ENCODE data around the gene E2F1. TPM values are rescaled to one million over a fixed set of nuclear protein-coding genes. Genes with fewer than 3 reads are reported as not detected.
"Not testable (repeated sequence)": the region's sequence is repeated elsewhere in the genome, so short reads cannot be mapped to it uniquely, and the experiment has no call there.

E2F1 gene
- total and polyA plus RNA-seq, 4 donors = 3.4 to 11.4 (median 10.3) TPM

- H3K9me3 ChIP-seq (ENCODE audit: control insufficient read depth, insufficient read depth, low read length); H3K4me3 ChIP-seq (ENCODE audit: low read depth, low read length); DNase-seq (ENCODE audit: low read depth in 4 of 6, low spot score in 6 of 6); H3K27me3 ChIP-seq (ENCODE audit: control insufficient read depth, insufficient read depth, low read length); H3K27ac ChIP-seq (ENCODE audit: low read depth, low read length); H3K4me1 ChIP-seq (ENCODE audit: control insufficient read depth, insufficient read depth, low read length): not testable (repeated sequence)
- peaks cover 48% of the 10 kb centered on the region for H3K36me3 ChIP-seq (ENCODE audit: control insufficient read depth, insufficient read depth, low read length)
- WGBS (ENCODE audit: insufficient coverage) = 78% methylated on average over 6 of the region's 14 CpGs
Measured at GRCh38 chr20:33646959-33647602, 39.1 kb downstream of the E2F1 start.

DNA sequence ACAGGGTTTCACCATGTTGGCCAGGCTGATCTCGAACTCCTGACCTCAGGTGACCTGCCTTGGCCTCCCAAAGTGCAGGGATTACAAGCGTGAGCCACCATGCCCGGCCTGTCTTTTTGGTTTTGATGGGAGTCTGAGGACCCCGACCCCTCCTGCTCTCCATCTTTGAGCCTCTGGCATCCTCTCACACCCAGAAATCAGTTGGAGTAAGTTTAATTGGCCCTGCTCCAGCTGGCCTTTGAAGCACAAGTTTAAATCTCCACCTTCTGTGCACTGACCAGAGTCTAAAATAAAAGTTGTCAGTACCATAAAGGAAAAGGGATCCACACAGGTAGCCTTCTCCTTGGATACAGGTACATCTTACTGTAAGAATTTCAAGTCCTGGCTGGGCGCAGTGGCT is 40.0 kb downstream of the E2F1 start:
- no peak overlapping the region for H3K4me3 ChIP-seq (ENCODE audit: low read depth, low read length)
- no peaks in the 10 kb centered on the region for H3K27me3 ChIP-seq (ENCODE audit: control insufficient read depth, insufficient read depth, low read length)
- H3K9me3 ChIP-seq (ENCODE audit: control insufficient read depth, insufficient read depth, low read length) = no peaks in the 10 kb centered on the region
- DNase-seq (ENCODE audit: low read depth in 4 of 6, low spot score in 6 of 6) = no peak
- peaks cover 6% of the 10 kb centered on the region for H3K4me1 ChIP-seq (ENCODE audit: control insufficient read depth, insufficient read depth, low read length)
- no peak overlapping the region for H3K27ac ChIP-seq (ENCODE audit: low read depth, low read length)
- H3K36me3 ChIP-seq (ENCODE audit: control insufficient read depth, insufficient read depth, low read length) = peaks cover 55% of the 10 kb centered on the region
- WGBS (ENCODE audit: insufficient coverage) = 91% methylated on average over 3 of the region's 5 CpGs

DNA sequence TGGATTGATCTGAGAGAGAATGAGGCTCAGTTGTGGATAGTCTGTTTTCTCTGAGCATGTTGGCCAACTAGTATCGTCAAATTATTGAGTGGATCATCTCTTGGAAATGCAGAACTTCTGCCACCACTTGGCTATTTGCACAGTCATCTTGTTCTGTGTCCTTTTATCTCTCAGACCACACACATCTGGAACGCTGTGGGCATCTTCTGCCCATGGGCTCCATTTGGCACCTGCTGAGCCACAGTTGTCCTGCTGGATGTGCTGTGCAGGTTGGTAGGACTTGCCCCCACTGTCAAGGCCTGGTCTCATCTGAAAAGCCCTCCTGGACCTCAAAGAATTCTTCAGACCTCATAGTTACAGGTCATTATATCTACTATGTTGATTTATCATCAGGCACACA is 40.8 kb downstream of the E2F1 start:
- WGBS (ENCODE audit: insufficient coverage) = 88% methylated on average over 2 of the region's 2 CpGs
- Histone ChIP-seq H3K4me3 (ENCODE audit: low read depth, low read length) (no peak overlapping the region), H3K36me3 (ENCODE audit: control insufficient read depth, insufficient read depth, low read length) (peaks cover 61% of the 10 kb centered on the region), H3K4me1 (ENCODE audit: control insufficient read depth, insufficient read depth, low read length) (peaks cover 6% of the 10 kb centered on the region), H3K27me3 (ENCODE audit: control insufficient read depth, insufficient read depth, low read length) (no peaks in the 10 kb centered on the region), H3K27ac (ENCODE audit: low read depth, low read length) (no peak overlapping the region), H3K9me3 (ENCODE audit: control insufficient read depth, insufficient read depth, low read length) (no peaks in the 10 kb centered on the region)
- no peak for DNase-seq (ENCODE audit: low read depth in 4 of 6, low spot score in 6 of 6)

DNA sequence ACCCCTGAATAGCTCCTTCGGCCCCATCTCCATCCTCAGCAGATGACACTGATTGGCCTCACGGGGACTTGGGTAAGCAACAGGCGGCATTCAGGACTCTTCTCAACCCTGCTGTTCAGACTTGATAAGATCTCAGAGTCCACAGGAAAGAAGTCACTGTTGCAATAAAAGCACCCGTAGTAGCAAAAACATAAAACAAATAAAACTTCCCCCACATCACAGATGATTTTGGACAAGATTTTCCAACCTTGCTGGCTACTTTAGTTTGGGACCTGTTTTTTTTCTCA is 41.2 kb downstream of the E2F1 start:
- Histone ChIP-seq H3K27ac (ENCODE audit: low read depth, low read length) (no peak overlapping the region), H3K9me3 (ENCODE audit: control insufficient read depth, insufficient read depth, low read length) (no peaks in the 10 kb centered on the region), H3K4me3 (ENCODE audit: low read depth, low read length) (no peak overlapping the region), H3K36me3 (ENCODE audit: control insufficient read depth, insufficient read depth, low read length) (peaks cover 61% of the 10 kb centered on the region), H3K4me1 (ENCODE audit: control insufficient read depth, insufficient read depth, low read length) (peaks cover 6% of the 10 kb centered on the region), H3K27me3 (ENCODE audit: control insufficient read depth, insufficient read depth, low read length) (no peaks in the 10 kb centered on the region)
- no peak for DNase-seq (ENCODE audit: low read depth in 4 of 6, low spot score in 6 of 6)
- WGBS (ENCODE audit: insufficient coverage) = 65% methylated on average over 4 of the region's 4 CpGs

- DNase-seq (ENCODE audit: low read depth in 4 of 6, low spot score in 6 of 6) = no peak
- H3K9me3 ChIP-seq (ENCODE audit: control insufficient read depth, insufficient read depth, low read length) = no peaks in the 10 kb centered on the region
- no peaks in the 10 kb centered on the region for H3K27me3 ChIP-seq (ENCODE audit: control insufficient read depth, insufficient read depth, low read length)
- WGBS (ENCODE audit: insufficient coverage) = 88% methylated on average over 26 of the region's 28 CpGs
- peaks cover 6% of the 10 kb centered on the region for H3K4me1 ChIP-seq (ENCODE audit: control insufficient read depth, insufficient read depth, low read length)
- no peak overlapping the region for H3K4me3 ChIP-seq (ENCODE audit: low read depth, low read length)
- peaks cover 65% of the 10 kb centered on the region for H3K36me3 ChIP-seq (ENCODE audit: control insufficient read depth, insufficient read depth, low read length)
- H3K27ac ChIP-seq (ENCODE audit: low read depth, low read length) = no peak overlapping the region
Measured at GRCh38 chr20:33644313-33645071, 41.7 kb downstream of the E2F1 start.

- Histone ChIP-seq H3K27me3 (ENCODE audit: control insufficient read depth, insufficient read depth, low read length) (no peaks in the 10 kb centered on the region), H3K4me1 (ENCODE audit: control insufficient read depth, insufficient read depth, low read length) (no peaks in the 10 kb centered on the region), H3K36me3 (ENCODE audit: control insufficient read depth, insufficient read depth, low read length) (peaks cover 55% of the 10 kb centered on the region), H3K27ac (ENCODE audit: low read depth, low read length) (no peak overlapping the region), H3K9me3 (ENCODE audit: control insufficient read depth, insufficient read depth, low read length) (no peaks in the 10 kb centered on the region), H3K4me3 (ENCODE audit: low read depth, low read length) (no peak overlapping the region)
- DNase-seq (ENCODE audit: low read depth in 4 of 6, low spot score in 6 of 6) = no peak
- WGBS (ENCODE audit: insufficient coverage) = 90% methylated on average over 10 of the region's 13 CpGs
Measured at GRCh38 chr20:33640287-33640686, 45.9 kb downstream of the E2F1 start.

GRCh38 chr20:33636776-33637175 is 49.4 kb downstream of the E2F1 start:
- Histone ChIP-seq H3K9me3 (ENCODE audit: control insufficient read depth, insufficient read depth, low read length) (no peaks in the 10 kb centered on the region), H3K4me3 (ENCODE audit: low read depth, low read length) (no peak overlapping the region), H3K27me3 (ENCODE audit: control insufficient read depth, insufficient read depth, low read length) (no peaks in the 10 kb centered on the region), H3K4me1 (ENCODE audit: control insufficient read depth, insufficient read depth, low read length) (no peaks in the 10 kb centered on the region), H3K36me3 (ENCODE audit: control insufficient read depth, insufficient read depth, low read length) (peaks cover 53% of the 10 kb centered on the region), H3K27ac (ENCODE audit: low read depth, low read length) (no peak overlapping the region)
- no peak for DNase-seq (ENCODE audit: low read depth in 4 of 6, low spot score in 6 of 6)
- no CpG with 5 or more reads among the region's 1 CpG for WGBS (ENCODE audit: insufficient coverage)

DNA sequence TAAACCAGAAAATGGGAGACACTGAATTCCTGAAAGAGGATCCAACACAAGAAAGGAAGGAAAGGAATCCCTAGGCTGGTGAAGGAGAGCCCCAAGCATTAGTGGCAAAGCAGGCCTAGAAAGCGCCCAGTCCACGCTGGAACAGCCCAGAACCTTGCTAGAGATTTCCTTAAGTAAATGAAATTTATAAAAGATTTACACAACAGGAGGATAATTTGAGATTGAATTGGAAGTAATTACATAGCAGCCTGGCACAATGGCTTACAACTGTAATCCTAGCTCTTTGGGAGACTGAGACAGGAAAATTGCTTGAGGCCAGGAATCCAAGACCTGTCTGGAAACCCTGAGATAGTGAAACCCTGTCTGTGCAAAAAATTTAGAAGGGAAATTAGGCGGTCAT is 50.8 kb downstream of the E2F1 start:
- Histone ChIP-seq H3K9me3 (ENCODE audit: control insufficient read depth, insufficient read depth, low read length) (no peaks in the 10 kb centered on the region), H3K4me1 (ENCODE audit: control insufficient read depth, insufficient read depth, low read length) (no peaks in the 10 kb centered on the region), H3K27me3 (ENCODE audit: control insufficient read depth, insufficient read depth, low read length) (no peaks in the 10 kb centered on the region), H3K27ac (ENCODE audit: low read depth, low read length) (no peak overlapping the region), H3K36me3 (ENCODE audit: control insufficient read depth, insufficient read depth, low read length) (peaks cover 52% of the 10 kb centered on the region), H3K4me3 (ENCODE audit: low read depth, low read length) (no peak overlapping the region)
- WGBS (ENCODE audit: insufficient coverage) = 90% methylated on average over 1 of the region's 3 CpGs
- no peak for DNase-seq (ENCODE audit: low read depth in 4 of 6, low spot score in 6 of 6)

- H3K4me3 ChIP-seq (ENCODE audit: low read depth, low read length); H3K9me3 ChIP-seq (ENCODE audit: control insufficient read depth, insufficient read depth, low read length); H3K4me1 ChIP-seq (ENCODE audit: control insufficient read depth, insufficient read depth, low read length); DNase-seq (ENCODE audit: low read depth in 4 of 6, low spot score in 6 of 6); H3K27me3 ChIP-seq (ENCODE audit: control insufficient read depth, insufficient read depth, low read length); H3K27ac ChIP-seq (ENCODE audit: low read depth, low read length): not testable (repeated sequence)
- peaks cover 51% of the 10 kb centered on the region for H3K36me3 ChIP-seq (ENCODE audit: control insufficient read depth, insufficient read depth, low read length)
- WGBS (ENCODE audit: insufficient coverage) = 80% methylated on average over 2 of the region's 4 CpGs
Measured at GRCh38 chr20:33631910-33632309, 54.3 kb downstream of the E2F1 start.

DNA sequence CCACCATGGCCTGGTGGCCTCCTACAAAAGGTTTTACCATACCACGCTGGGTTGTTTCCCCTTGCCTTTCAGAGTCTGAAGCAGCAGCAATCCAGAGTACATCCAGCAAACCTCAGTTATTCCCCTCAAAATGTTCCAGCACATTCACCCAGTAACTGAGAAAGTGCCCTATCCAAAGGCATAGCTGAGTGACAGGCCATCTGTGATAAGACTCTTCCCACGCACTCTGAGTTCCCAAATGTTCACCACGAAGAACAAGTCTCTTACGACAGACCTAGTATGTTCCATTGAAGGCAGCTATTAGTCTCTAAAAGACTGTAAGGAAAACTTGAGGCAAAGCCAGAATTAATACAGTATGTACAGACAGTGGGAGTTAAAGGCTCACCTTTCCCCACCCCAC is 55.7 kb downstream of the E2F1 start:
- H3K36me3 ChIP-seq (ENCODE audit: control insufficient read depth, insufficient read depth, low read length) = peaks cover 57% of the 10 kb centered on the region
- 100% methylated on average over 2 of the region's 4 CpGs for WGBS (ENCODE audit: insufficient coverage)
- H3K27ac ChIP-seq (ENCODE audit: low read depth, low read length) = no peak overlapping the region
- H3K4me3 ChIP-seq (ENCODE audit: low read depth, low read length) = no peak overlapping the region
- no peaks in the 10 kb centered on the region for H3K4me1 ChIP-seq (ENCODE audit: control insufficient read depth, insufficient read depth, low read length)
- DNase-seq (ENCODE audit: low read depth in 4 of 6, low spot score in 6 of 6) = no peak
- H3K9me3 ChIP-seq (ENCODE audit: control insufficient read depth, insufficient read depth, low read length) = no peaks in the 10 kb centered on the region
- no peaks in the 10 kb centered on the region for H3K27me3 ChIP-seq (ENCODE audit: control insufficient read depth, insufficient read depth, low read length)

Data from spinal cord (tissue), 10 donors.